ENCODE data around the gene SCN1B.
A peak's percentile ranks its signal among the peaks of the same experiment; 100 is the strongest.

The SCN1B gene

DNA sequence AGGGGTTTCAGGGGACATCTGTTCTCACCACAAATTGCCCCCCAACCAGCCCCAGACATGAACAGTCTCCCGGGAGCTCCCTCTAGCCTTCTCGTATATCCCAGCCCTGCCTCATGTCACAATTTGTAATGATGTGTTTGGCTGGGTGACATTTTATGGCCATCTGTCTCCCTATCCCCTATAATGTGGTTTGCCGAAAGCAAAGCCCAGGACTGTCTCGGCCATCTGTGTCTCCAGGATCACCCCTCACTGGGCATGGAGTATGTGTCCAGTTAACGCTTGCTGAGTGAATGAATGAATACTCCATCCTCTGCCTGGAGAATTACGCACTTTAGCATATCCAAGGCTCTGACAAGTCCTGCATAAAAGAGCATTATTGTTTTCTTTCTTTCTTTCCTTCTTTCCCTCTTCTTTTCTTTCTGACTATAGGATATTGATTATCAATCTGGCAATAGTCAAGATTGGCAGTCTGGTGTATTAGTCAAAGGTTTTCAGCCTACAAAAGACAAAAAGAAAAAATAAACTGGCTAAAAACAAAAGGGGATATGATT is 26.3 kb downstream of the SCN1B start:
- no peak for DNase-seq

DNA sequence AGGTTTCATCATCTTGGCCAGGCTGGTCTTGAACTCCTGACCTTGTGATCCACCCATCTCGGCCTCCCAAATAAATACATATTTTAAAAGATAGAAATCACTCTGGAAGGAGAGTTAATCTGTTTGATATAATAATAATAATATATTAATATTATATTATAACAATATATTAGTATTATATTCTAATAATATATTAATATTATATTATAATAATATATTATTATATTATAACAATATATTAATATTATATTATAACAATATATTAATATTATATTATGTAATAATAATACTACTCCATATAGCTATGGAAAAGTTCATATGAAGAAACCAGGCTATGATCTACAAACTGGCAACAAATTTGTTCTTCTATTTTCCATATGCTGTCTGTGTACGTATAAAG is 28.1 kb downstream of the SCN1B start:
- DNase-seq: no peak

DNA sequence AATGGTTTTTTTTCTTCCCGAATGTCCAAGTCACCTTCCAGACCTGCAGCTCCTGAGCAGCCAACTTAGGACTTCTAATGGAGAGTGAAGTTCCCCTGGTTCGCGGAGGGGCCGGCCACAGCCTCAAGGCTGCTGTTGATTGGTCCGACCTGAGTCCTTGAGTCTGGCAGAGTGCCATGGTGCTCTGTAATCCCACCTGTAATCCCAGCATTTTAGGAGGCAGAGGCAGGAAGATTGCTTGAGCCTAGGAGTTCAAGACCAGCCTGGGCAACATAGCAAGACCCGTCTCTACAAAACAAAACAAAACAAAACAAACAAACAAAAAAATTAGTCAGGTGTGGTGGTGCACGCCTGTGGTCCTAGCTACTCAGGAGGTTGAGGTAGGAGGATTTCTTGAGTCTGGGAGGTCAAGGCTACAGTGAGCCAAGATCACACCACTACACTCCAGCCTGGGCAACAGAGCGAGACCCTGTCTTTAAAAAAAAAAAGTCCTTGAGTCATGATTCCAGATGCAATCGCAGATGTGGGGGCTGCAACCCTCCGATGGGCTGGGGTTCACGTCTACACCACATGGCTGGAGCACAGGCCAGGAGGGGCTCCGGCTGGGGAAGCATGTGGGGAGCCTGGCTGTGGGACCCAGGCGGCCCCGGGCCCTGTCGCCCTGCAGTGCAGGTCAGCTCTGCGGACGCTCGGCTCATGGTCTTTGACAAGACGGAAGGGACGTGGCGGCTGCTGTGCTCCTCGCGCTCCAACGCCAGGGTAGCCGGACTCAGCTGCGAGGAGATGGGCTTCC is 28.9 kb downstream of the SCN1B start:
- DNase-seq: no peak

DNA sequence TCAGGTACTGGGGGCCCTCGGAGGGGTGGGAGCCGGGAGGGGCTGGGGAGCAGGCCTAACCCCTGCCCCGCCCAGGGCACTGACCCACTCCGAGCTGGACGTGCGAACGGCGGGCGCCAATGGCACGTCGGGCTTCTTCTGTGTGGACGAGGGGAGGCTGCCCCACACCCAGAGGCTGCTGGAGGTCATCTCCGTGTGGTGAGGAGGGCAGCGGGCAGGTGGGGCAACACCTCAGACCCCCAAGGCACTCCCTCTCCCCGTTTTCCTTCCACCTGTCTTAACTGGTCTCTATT is 29.5 kb downstream of the SCN1B start:
- no peak for DNase-seq

DNA sequence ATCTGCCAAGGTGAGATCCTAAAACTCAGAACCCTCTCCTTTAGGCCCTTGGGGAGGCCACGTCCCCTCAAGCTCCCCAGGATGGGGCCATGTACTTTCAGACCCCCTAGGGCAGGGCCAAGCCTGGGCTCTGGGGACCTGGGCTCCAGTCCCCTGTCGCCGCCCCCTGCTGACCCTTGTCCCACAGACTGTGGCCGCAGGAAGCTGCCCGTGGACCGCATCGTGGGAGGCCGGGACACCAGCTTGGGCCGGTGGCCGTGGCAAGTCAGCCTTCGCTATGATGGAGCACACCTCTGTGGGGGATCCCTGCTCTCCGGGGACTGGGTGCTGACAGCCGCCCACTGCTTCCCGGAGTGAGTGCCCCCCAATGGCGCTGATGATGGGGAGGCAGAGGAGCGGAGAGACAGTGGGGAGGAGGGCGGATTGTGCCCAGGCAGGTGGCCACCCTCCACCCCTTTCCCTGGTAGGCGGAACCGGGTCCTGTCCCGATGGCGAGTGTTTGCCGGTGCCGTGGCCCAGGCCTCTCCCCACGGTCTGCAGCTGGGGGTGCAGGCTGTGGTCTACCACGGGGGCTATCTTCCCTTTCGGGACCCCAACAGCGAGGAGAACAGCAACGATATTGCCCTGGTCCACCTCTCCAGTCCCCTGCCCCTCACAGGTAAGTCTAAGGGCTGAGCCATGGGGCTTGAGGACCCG is 30.0 kb downstream of the SCN1B start:
- DNase-seq: no peak

DNA sequence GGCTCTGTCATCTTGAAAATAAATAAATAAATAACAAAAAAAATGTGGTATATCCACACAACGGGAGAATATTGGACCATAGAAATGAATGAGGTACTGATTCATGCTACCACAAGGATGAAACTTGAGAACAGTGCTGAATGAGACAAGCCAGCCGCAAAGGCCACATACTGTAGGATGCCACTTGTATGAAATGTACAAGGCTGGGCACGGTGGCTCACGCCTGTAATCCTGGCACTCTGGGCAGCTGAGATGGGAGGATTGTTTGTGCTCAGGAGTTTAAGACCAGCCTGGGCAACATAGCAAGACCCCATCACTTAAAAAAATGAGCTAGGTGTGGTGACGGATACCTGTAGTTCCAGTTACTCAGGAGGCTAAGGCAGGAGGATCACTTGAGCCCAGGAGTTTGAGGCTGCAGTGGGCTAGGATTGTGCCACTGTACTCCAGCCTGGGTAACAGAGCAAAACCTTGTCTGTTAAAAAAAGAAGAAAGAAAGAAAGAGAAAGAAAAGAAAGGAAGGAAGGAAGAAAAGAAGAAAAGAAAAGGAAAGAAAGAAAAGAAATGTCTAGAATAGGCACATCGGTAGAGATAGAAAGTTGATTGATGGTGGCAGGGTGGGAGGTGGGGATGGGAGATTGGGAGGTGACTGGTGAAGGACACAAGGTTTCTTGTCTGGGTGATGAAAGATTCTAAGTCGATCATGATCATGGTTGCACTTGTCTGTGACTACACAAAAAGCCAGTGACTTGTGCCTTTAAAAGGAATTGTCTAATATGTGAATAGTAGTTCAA is 31.5 kb downstream of the SCN1B start:
- DNase-seq: no peak

DNA sequence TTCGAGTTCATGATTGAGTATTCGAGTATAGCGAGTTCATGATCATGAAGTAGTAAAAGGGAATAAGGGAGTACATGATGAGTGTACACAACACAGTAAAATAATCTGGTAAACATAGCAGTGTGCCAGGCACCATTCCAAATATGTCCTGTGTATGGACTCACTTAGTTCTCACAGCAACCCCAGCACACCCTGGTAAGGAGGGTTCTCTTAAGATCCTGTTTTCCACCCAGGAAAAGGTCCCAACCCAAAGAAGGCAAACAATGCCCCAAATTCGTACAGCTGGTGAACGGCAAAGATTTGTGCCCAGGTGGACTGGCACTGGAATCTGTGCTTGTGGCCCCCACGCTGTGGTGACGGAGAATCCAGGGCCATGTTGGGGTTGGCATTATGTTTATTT is 32.7 kb downstream of the SCN1B start:
- no peak for DNase-seq

DNA sequence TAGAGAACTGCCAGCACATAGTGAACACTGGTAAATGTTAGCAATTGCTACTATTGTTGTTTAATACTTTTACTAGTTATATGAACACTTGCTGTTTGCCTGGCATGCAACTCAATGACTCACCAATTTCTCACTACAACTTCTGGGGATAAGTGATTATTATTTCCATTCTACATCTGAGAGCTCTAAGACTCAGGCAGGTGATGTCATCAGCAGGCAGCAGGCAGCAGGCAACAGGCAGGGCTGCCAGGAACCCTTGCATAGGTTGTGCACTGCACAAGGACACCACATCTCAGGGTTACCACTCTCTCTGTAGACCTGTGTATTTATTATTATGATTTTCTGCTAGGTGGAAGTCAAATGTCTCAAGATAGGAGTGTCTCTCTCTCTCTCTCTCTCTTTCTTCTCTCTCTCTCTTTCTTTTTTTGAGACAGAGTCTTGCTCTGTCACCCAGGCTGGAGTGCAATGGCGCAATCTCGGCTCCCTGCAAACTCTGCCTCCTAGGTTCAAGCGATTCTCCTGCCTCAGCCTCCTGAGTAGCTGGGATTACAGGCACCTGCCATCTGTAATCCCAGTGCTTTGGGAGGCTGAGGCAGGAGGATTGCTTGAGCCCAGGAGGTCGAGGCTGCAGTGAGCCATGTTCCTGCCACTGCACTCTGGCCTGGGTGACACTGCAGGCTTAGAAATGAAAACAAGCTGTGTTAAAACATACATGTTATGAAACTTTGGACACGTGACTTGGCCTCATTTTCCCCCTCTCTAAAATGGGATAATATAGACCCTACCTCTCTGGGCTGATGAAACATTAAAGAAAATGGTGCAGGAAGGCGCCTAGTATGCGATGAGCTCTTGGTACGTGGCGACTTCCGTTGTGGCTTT is 33.9 kb downstream of the SCN1B start:
- peak; percentile 32 for DNase-seq

DNA sequence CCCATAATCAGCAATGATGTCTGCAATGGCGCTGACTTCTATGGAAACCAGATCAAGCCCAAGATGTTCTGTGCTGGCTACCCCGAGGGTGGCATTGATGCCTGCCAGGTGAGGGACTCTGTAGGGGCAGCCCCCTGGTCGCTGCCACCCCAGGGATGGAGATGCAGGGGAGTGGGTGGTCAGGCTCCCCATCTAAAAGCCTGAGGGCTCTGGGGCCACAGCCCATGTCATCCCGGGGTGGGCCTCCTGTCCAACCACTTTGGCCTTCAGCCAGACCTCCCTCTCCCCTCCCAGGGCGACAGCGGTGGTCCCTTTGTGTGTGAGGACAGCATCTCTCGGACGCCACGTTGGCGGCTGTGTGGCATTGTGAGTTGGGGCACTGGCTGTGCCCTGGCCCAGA is 35.3 kb downstream of the SCN1B start:
- no peak for DNase-seq

DNA sequence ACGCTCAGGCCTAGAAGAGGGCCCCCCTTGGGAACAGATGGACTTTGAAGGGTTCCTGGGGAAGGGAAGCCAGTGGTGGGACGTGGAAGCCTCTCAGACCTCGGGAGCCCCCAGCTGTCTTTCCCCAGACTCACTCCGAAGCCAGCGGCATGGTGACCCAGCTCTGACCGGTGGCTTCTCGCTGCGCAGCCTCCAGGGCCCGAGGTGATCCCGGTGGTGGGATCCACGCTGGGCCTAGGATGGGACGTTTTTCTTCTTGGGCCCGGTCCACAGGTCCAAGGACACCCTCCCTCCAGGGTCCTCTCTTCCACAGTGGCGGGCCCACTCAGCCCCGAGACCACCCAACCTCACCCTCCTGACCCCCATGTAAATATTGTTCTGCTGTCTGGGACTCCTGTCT is 35.9 kb downstream of the SCN1B start:
- no peak for DNase-seq

DNA sequence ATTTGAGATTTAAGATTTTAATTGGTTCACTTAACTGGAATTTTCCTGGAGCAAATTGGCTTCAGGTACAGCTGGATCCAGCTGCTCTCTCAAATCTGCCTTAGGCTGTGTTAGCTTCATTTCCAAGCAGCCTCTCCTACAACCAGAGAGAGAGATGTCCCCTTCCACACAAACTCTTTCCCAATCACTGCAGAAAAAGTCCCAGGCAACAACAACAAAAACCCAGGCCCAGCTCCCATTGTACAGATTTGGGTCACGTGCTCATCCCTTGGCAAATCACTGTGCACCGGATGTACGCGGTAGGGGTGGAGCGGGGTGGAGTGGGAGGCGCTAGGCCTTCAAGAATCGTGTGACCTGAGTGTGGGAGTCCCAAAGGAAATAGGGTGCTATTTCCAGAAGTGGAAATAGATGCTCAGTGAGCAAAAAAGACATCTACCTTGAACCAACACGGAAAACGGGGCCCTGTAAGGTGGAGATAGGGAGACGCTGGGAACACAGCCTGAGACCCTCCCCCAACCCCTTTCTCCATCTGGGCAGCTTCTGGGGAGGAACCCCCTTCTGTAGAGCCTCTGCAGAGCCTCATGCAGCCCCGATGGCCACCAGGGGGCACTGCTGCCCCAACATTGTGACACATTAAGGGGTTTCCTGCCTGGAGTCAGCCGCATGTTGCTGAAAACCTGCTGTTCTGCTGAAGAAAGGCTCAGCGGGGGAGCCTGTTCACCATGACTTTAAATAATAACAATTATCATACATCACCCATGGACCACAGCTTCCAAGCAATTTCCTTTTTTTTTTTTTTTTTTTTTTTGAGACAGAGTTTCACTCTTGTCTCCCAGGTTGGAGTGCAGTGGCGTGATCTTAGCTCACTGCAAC is 36.7 kb downstream of the SCN1B start:
- DNase-seq: peak; percentile 89

DNA sequence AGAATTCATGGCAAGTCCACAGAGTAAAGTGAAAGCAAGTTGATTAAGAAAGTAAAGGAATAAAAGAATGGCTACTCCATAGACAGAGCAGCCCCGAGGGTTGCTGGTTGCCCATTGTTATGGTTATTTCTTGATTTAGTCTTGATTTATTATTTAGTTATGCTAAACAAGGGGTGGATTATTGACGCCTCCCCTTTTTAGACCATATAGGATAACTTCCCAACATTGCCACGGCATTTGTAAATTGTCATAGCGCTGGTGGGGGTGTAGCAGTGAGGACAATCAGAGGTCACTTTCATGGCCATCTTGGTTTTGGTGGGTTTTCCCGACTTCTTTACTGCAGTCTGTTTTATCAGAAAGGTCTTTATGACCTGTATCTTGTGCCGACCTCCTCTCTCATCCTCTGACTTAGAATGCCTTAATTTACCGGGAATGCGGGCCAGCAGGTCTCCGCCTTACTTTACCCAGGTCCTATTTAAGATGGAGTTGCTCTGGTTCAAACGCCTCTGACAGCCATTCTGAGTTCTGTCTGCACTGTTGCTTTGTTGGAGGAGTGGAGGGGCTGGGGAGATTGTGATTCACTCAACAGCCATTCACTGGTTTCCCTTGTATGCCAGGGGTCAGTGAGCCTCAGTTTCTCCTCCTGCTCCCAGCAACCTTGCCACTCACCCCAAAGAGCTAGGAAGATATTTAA is 38.8 kb downstream of the SCN1B start:
- no peak for DNase-seq

DNA sequence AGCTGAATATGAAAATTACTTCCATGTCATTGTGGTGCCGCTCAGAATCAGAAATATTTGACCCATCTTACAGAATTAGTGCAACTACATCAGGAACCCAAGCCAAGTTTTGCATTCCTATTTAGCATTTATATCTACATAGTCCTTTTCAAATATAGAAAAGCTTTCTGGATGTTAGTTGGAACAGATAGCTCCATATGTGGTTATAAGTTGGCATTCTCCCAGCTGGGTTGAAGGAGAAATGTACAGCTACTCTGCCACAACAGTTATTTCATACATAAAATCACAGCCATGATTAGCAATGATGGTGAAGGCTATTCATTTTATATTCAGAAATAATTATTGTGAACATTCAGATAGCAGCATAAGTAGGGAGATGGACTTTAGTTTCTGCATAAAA is 39.4 kb downstream of the SCN1B start:
- DNase-seq: no peak

DNA sequence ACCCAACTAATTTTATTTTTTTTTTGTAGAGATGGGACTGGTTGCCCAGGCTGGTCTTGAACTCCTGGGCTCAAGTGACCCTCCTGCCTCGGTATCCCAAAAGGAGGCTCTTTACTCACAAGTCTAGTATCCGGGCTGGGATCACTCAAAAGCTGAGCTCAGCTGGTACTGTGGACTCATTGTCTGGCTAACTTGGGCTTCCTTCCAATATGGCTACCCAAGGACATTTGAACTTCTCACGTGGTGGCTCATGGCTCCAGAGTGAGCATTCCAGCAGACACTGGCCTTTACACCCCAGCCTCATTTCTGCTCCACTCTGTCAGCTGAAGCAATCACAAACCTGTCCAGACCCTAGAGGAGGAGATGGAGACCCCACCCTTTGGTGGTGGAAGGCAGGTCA is 40.2 kb downstream of the SCN1B start:
- DNase-seq: no peak

DNA sequence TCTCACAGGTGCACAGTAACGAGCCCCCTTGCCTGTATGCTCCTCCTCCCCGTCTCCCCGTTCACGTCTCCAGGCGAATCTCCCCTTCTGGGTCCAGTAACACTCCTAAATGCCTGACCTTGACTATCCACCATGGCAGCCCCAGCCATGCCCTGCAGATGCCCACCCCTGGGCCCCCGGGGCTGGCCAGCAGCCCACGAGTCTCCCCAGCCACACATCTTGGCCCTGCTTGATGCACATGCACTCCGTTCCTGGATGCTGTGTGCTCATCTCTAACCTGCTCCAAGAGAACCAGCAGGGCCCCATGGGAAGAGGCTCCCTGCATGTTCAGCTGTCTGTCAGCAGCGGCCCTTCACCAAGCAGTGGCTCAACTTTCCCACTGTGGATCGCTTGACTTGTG is 43.2 kb downstream of the SCN1B start:
- DNase-seq: no peak

DNA sequence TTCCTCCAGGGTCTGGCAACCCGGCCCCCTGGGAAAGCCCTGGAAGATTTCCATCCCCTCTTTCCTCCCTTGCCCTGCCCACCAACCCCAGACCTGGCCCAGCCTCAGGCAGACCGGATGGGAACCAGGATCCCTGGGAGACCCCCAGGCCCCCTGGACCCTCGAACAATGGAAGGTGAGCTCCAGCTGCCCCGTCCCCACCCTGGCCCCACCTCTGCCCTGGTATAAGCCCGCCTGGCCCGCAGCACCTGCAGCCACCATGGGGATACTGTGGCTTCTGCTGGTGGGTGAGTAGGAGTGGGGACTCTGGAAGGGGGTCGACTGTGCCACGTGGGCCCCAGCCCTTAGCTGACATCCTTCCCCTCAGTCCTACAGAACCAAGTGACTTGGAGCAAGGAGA is 43.7 kb downstream of the SCN1B start:
- no peak for DNase-seq

DNA sequence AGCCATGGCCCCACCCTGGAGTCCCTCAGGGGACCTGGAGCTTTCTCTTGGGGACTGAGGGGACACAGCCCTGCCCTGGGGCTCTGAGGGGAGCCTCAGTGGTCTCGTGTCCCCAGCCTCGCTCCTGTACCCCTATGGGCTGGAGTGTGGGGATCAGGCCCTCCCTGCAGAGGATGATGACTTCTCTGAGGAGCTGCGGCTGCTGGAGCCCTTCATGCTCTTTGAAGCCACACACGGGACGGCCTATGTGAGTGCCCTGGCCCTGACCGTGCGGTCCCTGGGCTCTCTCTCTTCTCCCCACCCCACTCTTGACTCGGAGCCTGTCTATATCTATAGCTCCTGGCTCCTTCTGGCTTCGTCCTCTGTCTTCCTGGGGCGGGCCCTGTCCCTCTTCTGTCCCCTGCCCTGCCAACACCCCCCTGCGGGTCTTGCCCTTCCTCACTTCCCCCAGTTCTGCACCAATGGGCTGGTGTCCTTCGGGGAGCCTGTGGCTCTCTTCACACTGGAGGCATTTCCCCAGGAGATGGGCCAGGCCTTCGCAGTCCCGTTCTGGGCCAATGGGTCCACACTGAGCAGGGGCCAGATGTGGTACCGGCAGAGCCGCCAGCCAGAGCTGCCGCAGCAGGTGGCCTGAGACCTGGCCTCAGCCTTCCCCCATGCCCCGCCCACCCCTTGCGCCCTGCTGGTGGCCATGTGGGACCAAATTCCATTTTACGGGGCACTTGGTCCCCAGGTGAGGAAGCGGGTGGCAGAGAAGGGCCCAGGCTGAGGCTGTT is 44.3 kb downstream of the SCN1B start:
- no peak for DNase-seq

DNA sequence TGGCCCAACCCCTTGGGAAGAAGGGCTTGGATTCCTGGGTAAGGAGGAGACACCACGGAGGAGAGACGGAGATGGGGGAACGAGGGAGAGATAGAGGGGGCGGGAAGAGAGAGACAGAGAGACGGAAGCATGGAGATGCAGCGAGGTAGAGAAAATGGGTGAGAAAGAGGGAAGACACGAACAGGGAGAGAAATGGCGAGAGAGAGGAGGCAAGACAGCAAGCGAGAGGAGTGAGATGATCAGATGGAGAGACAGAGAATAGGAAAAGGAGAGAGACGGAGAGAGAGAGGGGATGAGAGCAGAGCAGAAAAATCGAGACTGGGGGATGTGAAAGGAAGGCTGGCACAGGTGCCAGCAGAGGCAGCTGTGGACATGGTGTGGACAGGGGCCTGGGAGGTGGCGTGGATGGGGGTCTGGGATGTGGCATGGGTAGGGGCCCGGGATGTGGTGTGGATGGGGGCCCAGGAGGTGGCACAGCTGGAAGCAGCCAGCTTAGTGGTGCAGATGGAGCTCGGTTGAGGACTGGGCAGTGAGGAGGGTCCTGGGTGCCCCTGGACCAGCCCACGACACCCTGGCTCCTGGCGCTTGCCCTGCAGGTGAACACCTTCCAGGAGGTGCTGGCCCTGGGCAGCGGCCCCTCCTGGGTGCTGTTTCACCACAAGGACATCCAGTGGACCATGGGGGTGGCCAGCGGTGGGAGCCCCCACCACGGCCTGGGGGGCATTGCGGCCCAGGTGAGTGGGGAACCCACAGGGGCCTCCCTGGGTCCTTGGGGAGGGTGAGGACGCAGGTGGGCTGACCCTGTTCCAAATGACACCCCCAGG is 45.1 kb downstream of the SCN1B start:
- no peak for DNase-seq

DNA sequence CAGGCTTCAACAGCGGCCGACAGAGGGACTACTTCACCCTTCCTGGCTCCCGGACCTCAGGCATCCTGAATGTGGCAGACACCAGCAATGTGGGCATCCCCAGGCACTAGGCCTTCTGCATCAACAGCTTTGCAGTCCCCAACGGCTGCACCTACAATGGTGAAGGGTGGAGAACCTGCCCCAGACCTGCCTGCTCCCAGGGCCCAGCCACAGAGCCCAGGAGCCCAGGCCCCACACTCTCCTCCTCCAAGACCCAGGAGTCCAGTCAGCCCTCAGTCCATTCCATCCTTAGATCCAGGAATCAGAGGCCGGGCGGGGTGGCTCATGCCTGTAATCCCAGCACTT is 45.7 kb downstream of the SCN1B start:
- no peak for DNase-seq

DNA sequence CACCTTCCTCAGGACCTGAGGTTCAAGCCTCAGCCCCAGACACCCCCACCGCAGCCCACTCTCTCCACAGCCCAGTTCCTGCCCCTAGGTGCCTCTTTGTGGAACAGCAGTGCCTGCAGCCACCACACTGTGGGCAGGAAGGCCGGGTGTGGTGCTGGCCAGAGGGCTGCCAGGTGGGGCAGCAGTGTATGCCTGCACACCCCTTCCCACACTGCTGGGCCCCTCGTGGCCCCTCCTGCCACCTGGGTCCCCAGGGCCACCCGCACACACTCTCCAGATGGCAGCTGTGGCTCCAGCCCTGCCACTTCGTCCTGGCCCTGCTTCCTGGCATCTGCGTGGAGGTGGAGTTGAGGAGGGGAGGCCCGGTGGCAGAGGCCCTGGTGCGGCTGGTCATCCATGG is 46.4 kb downstream of the SCN1B start:
- DNase-seq: no peak
